Measurements from ENCODE around the gene MAP4K4.

Gene MAP4K4

DNA sequence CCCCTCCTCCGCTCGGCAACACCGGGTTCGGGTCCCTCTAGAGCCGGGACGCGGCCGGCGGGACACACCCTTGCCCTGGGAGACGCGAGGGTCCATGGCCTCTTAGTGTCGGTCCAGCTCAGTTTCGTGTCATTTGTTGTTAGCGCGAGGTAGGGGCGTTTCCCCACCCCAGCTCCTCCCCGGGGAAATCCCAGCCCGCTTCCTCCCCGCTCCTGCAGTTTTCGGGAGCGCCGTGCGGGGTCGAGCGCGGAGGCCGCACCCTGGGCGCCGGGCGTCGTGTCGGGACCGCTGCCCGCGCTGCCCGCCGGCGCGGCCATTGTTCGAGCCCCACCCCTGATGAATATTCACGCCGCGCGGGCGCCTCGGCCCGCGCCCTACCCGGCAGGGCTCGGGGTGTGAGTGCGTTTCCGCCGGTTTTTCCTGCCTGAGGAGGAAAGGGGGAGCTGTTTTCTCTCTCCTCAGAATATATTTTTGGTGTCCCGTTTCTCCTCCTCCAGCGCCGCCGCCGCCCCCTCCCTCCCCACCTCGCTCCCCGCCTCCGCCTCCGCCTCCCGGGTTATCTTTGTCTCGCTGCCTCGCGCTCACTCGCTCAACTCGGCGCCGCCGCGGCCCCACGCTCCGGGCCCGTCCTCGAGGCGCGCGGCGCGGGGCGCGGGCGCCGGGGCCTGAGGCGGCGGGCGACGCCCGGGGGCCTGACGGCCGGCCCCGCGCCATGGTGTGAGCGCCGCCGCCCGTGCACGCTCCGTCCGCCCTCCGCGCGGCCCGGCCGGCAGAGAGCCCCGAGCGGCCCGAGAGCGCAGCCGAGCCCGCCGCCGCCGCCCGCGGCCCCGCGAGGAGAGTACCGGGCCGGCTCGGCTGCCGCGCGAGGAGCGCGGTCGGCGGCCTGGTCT, at the start of gene MAP4K4:
TSS of gene MAP4K4 (plus strand) at position 584 of the 890 bp plus-strand sequence. CDS start 374 bp downstream, outside the sequence.
- Mint-ChIP-seq H3K9me3 (peaks cover 2% of the 10 kb centered on the region), H3K4me3 (peak within 1 kb of the TSS; percentile 83), H3K36me3 (peaks cover 12% of the 10 kb centered on the region)

GRCh38 chr2:101653469-101653868, 44.0 kb upstream of the MAP4K4 start:
- Mint-ChIP-seq H3K36me3 (no peaks in the 10 kb centered on the region), H3K27ac (no peak overlapping the region), H3K27me3 (no peaks in the 10 kb centered on the region), H3K9me3 (peaks cover 3% of the 10 kb centered on the region), H3K4me1 (peaks cover 22% of the 10 kb centered on the region), H3K4me3 (no peak overlapping the region)
- ATAC-seq, result no peak

More for the DNA sequence above, at the start of gene MAP4K4:
- H3K4me1 Mint-ChIP-seq, result peaks cover 18% of the 10 kb centered on the region
- ATAC-seq, result peak; percentile 84
- H3K27ac Mint-ChIP-seq, result peak within 1 kb of the TSS; percentile 89
- no peaks in the 10 kb centered on the region for H3K27me3 Mint-ChIP-seq

- ATAC-seq, result no peak
- no peak overlapping the region for H3K27ac Mint-ChIP-seq
- H3K9me3 Mint-ChIP-seq, result peaks cover 3% of the 10 kb centered on the region
- peaks cover 21% of the 10 kb centered on the region for H3K4me1 Mint-ChIP-seq
- H3K27me3 Mint-ChIP-seq, result no peaks in the 10 kb centered on the region
- no peak overlapping the region for H3K4me3 Mint-ChIP-seq
- no peaks in the 10 kb centered on the region for H3K36me3 Mint-ChIP-seq
Measured at GRCh38 chr2:101655702-101656422, 41.6 kb upstream of the MAP4K4 start.

GRCh38 chr2:101657787-101658186, 39.7 kb upstream of the MAP4K4 start:
- ATAC-seq, result no peak
- Mint-ChIP-seq H3K27ac (no peak overlapping the region), H3K4me3 (no peak overlapping the region), H3K9me3 (peaks cover 3% of the 10 kb centered on the region), H3K27me3 (no peaks in the 10 kb centered on the region), H3K4me1 (peaks cover 1% of the 10 kb centered on the region), H3K36me3 (no peaks in the 10 kb centered on the region)

- Mint-ChIP-seq H3K4me1 (no peaks in the 10 kb centered on the region), H3K36me3 (no peaks in the 10 kb centered on the region), H3K27me3 (no peaks in the 10 kb centered on the region), H3K9me3 (peaks cover 2% of the 10 kb centered on the region), H3K27ac (no peak overlapping the region), H3K4me3 (no peak overlapping the region)
- ATAC-seq, result no peak
Measured at GRCh38 chr2:101658387-101658786, 39.1 kb upstream of the MAP4K4 start.

DNA sequence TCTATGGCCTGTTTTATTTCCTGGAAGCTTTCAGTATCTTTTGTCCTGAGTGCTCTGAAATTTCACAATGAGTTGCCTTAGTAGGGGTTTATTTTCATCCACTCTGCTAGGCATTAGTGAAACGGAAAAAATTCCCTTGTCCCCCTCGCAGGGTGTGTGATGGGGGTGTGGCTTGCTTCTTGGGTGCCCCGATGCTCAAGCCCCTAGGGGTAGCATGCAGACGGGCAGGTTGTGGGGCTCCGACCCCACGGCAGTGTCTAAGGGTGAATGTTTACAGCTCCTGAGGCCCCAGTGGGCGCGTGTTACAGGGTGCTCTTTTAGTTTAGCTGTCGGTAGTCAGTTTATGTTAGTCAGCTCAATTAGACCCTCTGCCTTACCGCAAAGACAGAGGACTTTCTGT, 32.2 kb upstream of the MAP4K4 start:
- Mint-ChIP-seq H3K36me3 (no peaks in the 10 kb centered on the region), H3K27me3 (no peaks in the 10 kb centered on the region), H3K27ac (no peak overlapping the region), H3K4me3 (no peak overlapping the region), H3K9me3 (no peaks in the 10 kb centered on the region), H3K4me1 (no peaks in the 10 kb centered on the region)
- ATAC-seq, result no peak

GRCh38 chr2:101667823-101668222, 29.7 kb upstream of the MAP4K4 start:
- Mint-ChIP-seq H3K36me3 (no peaks in the 10 kb centered on the region), H3K9me3 (no peaks in the 10 kb centered on the region), H3K27ac (no peak overlapping the region), H3K27me3 (no peaks in the 10 kb centered on the region), H3K4me1 (no peaks in the 10 kb centered on the region), H3K4me3 (no peak overlapping the region)
- ATAC-seq, result no peak

GRCh38 chr2:101672047-101672446, 25.5 kb upstream of the MAP4K4 start:
- Mint-ChIP-seq H3K4me1 (peaks cover 24% of the 10 kb centered on the region), H3K9me3 (no peaks in the 10 kb centered on the region), H3K27ac (no peak overlapping the region), H3K27me3 (no peaks in the 10 kb centered on the region), H3K4me3 (no peak overlapping the region), H3K36me3 (no peaks in the 10 kb centered on the region)
- no peak for ATAC-seq

DNA sequence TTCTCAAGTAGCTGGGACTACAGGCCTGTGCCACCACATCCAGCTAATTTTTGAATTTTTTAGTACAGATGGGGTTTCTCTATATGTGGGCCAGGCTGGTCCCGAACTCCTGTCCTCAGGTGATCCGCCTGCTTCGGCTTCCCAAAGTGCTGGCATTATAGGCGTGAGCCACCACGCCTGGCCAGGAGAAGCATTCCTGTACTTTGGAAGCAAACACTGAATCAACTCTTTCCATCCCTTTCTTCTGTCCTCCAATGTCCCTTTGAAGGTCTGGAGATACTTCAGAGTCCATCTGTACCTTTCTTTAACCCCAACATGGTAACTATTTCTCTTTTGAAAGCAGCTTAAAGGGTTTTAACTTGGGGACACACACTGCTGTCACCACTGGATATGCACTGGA, 23.6 kb upstream of the MAP4K4 start:
- peaks cover 40% of the 10 kb centered on the region for H3K4me1 Mint-ChIP-seq
- H3K9me3 Mint-ChIP-seq, result no peaks in the 10 kb centered on the region
- no peaks in the 10 kb centered on the region for H3K27me3 Mint-ChIP-seq
- H3K4me3 Mint-ChIP-seq, result no peak overlapping the region
- no peaks in the 10 kb centered on the region for H3K36me3 Mint-ChIP-seq
- ATAC-seq, result no peak
- no peak overlapping the region for H3K27ac Mint-ChIP-seq

DNA sequence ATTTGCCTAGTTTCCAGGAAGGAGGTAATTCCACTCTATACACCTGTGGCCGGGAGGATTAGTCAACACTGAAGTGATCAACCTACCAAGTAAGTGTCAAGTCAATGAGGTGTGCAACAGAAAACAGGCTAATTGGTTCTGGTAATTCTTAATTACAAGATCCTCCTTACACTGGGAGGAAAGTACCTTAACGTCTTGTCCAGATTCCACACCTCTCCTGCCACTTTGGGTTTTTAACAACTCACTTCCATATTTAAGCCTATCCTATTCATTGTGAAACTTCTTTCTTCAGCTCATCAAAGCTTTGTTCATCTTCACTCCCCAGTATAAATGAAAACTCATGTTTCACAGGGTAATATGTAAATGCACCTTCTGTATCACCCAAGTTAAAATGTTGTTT, 22.0 kb upstream of the MAP4K4 start:
- H3K9me3 Mint-ChIP-seq, result no peaks in the 10 kb centered on the region
- peak overlapping the region; percentile 31 for H3K27ac Mint-ChIP-seq
- H3K4me1 Mint-ChIP-seq, result peaks cover 41% of the 10 kb centered on the region
- no peaks in the 10 kb centered on the region for H3K36me3 Mint-ChIP-seq
- H3K4me3 Mint-ChIP-seq, result no peak overlapping the region
- no peaks in the 10 kb centered on the region for H3K27me3 Mint-ChIP-seq
- peak; percentile 82 for ATAC-seq

DNA sequence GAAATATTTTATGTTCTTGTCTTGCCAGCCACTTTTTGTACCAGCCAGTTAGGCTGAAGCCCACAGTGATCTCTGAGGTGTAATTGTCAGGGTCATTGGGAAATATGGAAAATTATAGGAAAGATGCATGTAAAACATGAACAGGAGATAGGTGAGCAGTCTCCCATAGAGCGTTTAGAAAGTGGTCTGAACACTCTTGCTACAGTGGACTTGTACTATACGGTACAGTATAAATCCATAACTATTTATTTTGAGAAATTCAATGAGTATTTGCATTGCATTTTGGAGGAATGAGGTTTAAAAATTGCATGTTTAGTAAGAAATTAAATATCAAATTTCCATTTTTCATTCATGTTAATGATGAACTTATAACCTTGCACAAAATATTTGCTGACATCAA, 20.8 kb upstream of the MAP4K4 start:
- no peak for ATAC-seq
- Mint-ChIP-seq H3K4me1 (peaks cover 41% of the 10 kb centered on the region), H3K4me3 (peak overlapping the region; percentile 34), H3K36me3 (no peaks in the 10 kb centered on the region), H3K27ac (peak overlapping the region; percentile 31), H3K27me3 (no peaks in the 10 kb centered on the region), H3K9me3 (no peaks in the 10 kb centered on the region)

DNA sequence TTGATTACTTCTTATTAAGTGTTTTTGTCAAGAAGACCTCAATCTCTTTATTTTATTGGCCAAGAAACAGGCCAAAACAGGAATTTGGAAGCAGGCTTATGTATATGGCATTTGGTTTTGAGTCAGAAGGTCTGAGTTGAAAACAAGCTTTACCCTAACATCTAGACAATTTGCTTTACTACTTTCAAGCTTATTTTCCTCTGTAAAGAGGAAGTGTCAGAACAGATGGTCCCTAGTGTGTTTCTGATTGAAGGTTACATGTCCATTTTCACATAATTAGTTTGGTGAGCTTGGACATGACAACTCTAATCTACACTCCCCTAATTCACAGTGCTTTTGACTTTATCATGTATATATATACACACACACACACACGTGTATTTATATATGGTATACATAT, 19.8 kb upstream of the MAP4K4 start:
- Mint-ChIP-seq H3K4me1 (peaks cover 41% of the 10 kb centered on the region), H3K9me3 (no peaks in the 10 kb centered on the region), H3K27me3 (no peaks in the 10 kb centered on the region), H3K4me3 (no peak overlapping the region), H3K36me3 (no peaks in the 10 kb centered on the region), H3K27ac (peak overlapping the region; percentile 67)
- ATAC-seq, result peak; percentile 88

GRCh38 chr2:101678379-101678778, 19.1 kb upstream of the MAP4K4 start:
- no peaks in the 10 kb centered on the region for H3K9me3 Mint-ChIP-seq

DNA sequence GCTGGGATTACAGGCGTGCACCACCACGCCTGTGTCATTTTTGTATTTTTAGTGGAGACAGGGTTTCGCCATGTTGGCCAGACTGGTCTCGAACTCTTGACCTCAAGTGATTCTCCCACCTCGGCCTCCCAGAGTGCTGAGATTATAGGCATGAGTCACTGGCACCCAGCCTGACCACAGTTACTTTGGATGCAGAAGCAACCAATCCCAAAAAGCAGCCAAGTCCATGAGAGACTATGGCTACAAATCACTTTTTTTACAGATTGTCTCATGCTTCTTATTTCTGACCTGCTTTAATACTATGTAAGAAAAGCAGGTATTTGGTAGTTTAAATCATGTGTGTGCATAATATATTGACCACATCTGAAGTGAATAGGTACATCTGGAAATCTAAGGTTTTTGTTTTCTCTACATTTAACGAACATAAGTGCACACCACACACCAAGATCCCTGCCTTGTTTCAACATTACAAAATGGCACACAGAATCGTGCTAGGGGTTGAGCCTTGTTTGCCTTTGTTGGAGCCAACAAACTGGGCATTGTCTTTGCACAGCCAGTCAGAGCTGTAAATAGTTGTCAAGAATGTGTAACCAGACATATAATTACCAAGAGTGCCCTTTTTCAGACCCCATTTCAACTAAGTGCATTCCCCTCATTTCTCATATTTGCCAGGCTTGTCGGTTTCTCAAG, 18.3 kb upstream of the MAP4K4 start:
- no peak overlapping the region for H3K27ac Mint-ChIP-seq
- no peak overlapping the region for H3K4me3 Mint-ChIP-seq

More at GRCh38 chr2:101678379-101678778, 19.1 kb upstream of the MAP4K4 start:
- H3K27ac Mint-ChIP-seq, result peak overlapping the region; percentile 67
- no peaks in the 10 kb centered on the region for H3K27me3 Mint-ChIP-seq
- H3K4me3 Mint-ChIP-seq, result no peak overlapping the region
- H3K36me3 Mint-ChIP-seq, result no peaks in the 10 kb centered on the region
- peaks cover 41% of the 10 kb centered on the region for H3K4me1 Mint-ChIP-seq
- no peak for ATAC-seq

GRCh38 chr2:101679801-101680487, 17.6 kb upstream of the MAP4K4 start:
- no peaks in the 10 kb centered on the region for H3K9me3 Mint-ChIP-seq
- no peak overlapping the region for H3K27ac Mint-ChIP-seq
- H3K36me3 Mint-ChIP-seq, result no peaks in the 10 kb centered on the region
- no peak overlapping the region for H3K4me3 Mint-ChIP-seq
- ATAC-seq, result no peak
- no peaks in the 10 kb centered on the region for H3K27me3 Mint-ChIP-seq
- H3K4me1 Mint-ChIP-seq, result peaks cover 34% of the 10 kb centered on the region

More for the DNA sequence above, 18.3 kb upstream of the MAP4K4 start:
- H3K4me1 Mint-ChIP-seq, result peaks cover 41% of the 10 kb centered on the region
- H3K36me3 Mint-ChIP-seq, result no peaks in the 10 kb centered on the region
- H3K27me3 Mint-ChIP-seq, result no peaks in the 10 kb centered on the region
- no peaks in the 10 kb centered on the region for H3K9me3 Mint-ChIP-seq
- no peak for ATAC-seq
